Mammary epithelial cell (primary cell): Measurements from ENCODE around the gene GALNT7.

Experiments used
- CTCF ChIP-seq, 2 donors: IDR thresholded peaks in 1 of 2; conservative IDR thresholded peaks in 1 of 2; 2 replicates each; pipeline ENCODE4 v1.5.1; 2011 to 2012; ENCODE audit warnings: inconsistent platforms in 2 of 2, low read length in 2 of 2, mild to moderate bottlenecking in 2 of 2, control low read depth in 1 of 2, low read depth in 1 of 2; ENCODE audit not compliant: insufficient read depth in 1 of 2; ENCODE audit errors: extremely low read depth in 1 of 2
- EZH2 ChIP-seq: IDR thresholded peaks from 2 replicates; pipeline ENCODE4 v1.6.1; 2012; ENCODE audit warnings: low read length, inconsistent platforms, borderline replicate concordance

- TF ChIP-seq CTCF (conservative IDR thresholded peaks at IDR 0.05 in 1 of 2, IDR thresholded peaks at IDR 0.05 in 1 of 2; ENCODE audit: extremely low read depth in 1 of 2, insufficient read depth in 1 of 2, low read depth in 1 of 2, low read length in 2 of 2) (no peak), EZH2 (no peak)
Observed at GRCh38 chr4:173174184-173174583, 5.6 kb downstream of the GALNT7 start.
